Spleen (tissue), 11 donors: ENCODE measurements around the gene MLLT10. TPM values are rescaled to one million over a fixed set of nuclear protein-coding genes. Genes with fewer than 3 reads are reported as not detected.

Experiments used
- DNase-seq: peaks from one replicate; pipeline ENCODE4 v3.0.0-alpha.2; 2020
- H3K27ac ChIP-seq, 8 donors: fragments of 200-600 bp; sonication (generic) in 7 of 8; 1 replicate in 4 of 8; 2 replicates in 4 of 8; pipeline versions ENCODE4 v1.5.0 to v1.8.0; 2016 to 2021; ENCODE audit warnings: inconsistent platforms in 4 of 8, mild to moderate bottlenecking in 4 of 8, moderate library complexity in 1 of 8
- H3K27me3 ChIP-seq, 7 donors: fragments of 200-600 bp; sonication (generic) in 6 of 7; replicated peaks in 1 of 7; 1 replicate in 4 of 7; 2 replicates in 3 of 7; pipeline versions ENCODE4 v1.5.0 to v1.8.0; 2016 to 2021; ENCODE audit warnings: inconsistent platforms in 3 of 7, mild to moderate bottlenecking in 1 of 7
- H3K36me3 ChIP-seq, 6 donors: fragments of 200-600 bp; sonication (generic) in 5 of 6; 1 replicate in 4 of 6; 2 replicates in 2 of 6; pipeline versions ENCODE4 v1.5.0 to v1.8.0; 2016 to 2021; ENCODE audit warnings: inconsistent platforms in 2 of 6
- H3K4me1 ChIP-seq, 6 donors: fragments of 200-600 bp; sonication (generic) in 5 of 6; 1 replicate in 3 of 6; 2 replicates in 3 of 6; pipeline versions ENCODE4 v1.5.0 to v1.8.0; 2016 to 2021; ENCODE audit warnings: inconsistent platforms in 3 of 6
- H3K4me3 ChIP-seq, 8 donors: fragments of 200-600 bp; sonication (generic) in 7 of 8; 1 replicate in 4 of 8; 2 replicates in 4 of 8; pipeline versions ENCODE4 v1.5.0 to v1.8.0; 2016 to 2021; ENCODE audit warnings: inconsistent platforms in 4 of 8, mild to moderate bottlenecking in 4 of 8, moderate library complexity in 2 of 8
- H3K9me3 ChIP-seq, 8 donors: fragments of 200-600 bp; sonication (generic) in 7 of 8; 1 replicate in 4 of 8; 2 replicates in 4 of 8; pipeline versions ENCODE4 v1.5.0 to v1.8.0; 2016 to 2021; ENCODE audit warnings: inconsistent platforms in 4 of 8
- POLR2A ChIP-seq, 3 donors: fragments of 450-650 bp; IDR thresholded peaks; one replicate each; pipeline ENCODE4 v1.5.1; 2017; ENCODE audit warnings: antibody characterized with exemption in 3 of 3, mild to moderate bottlenecking in 1 of 3
- POLR2AphosphoS5 ChIP-seq, 3 donors: sonication (generic); formaldehyde crosslinking; IDR thresholded peaks; one replicate each; pipeline ENCODE4 v1.5.1; 2017; ENCODE audit warnings: antibody characterized with exemption in 3 of 3
- WGBS, 5 donors: extraction: QIAGEN DNeasy Blood & Tissue Kit in 3 of 5; methylation state at CpG; one replicate each; pipeline versions ENCODE4 v1.1.5 to v1.1.7; 2013 to 2018; 5-methylcytosine and 5-hydroxymethylcytosine counted together
- intact Hi-C: fragments of 100-400 bp; cut with DNase I; formaldehyde crosslinking; loops from one replicate; pipeline ENCODE4 v1.15.0; 2023; ENCODE audit warnings: low total_unique reads
- polyA plus RNA-seq, 3 donors: library from polyadenylated mRNA; stranded (reverse); fragments of 200-250 nt; gene quantifications; one replicate each; pipeline ENCODE4 v1.2.1, GENCODE V29; 2013
- total RNA-seq, 7 donors: library from RNA; depleted of rRNA in 3 of 7; stranded (reverse); fragments of >200 nt in 3 of 7; fragmentation: NEBNext Ultra II Directional in 4 of 7; extraction: Animal tissue kit (Norgen Biotek cat#: 25700) in 4 of 7; gene quantifications; one replicate each; pipeline versions ENCODE4 v1.1.0 to v1.2.1, GENCODE V29; 2016 to 2021
- TF ChIP-seq, protein P1 (sequence below), 11 experiments: fragments of 200-600 bp in 7 of 11; fragments of 450-650 bp in 4 of 11; sonication (generic) in 4 of 11; IDR thresholded peaks in 8 of 11; conservative IDR thresholded peaks in 3 of 11; 1 replicate in 7 of 11; 2 replicates in 4 of 11; pipeline versions ENCODE4 v1.4.0 to v1.8.0; 2016 to 2021; ENCODE audit warnings: antibody characterized with exemption in 11 of 11, inconsistent platforms in 4 of 11, mild to moderate bottlenecking in 1 of 11
- donor health status: healthy with polysubstance abuse.
- donor health status: DM: no; HTN: no; CAD: no; lungs with moderate emphysema.
- donor health status: DM: no; HTN: no; CAD: no.
- donor health status: Bipolar disorder and iron deficiency.
- donor health status: healthy.
- donor health status: DM: no; HTN: no; CAD: no.
- donor health status: DM: yes; HTN: yes; CAD: no.

The MLLT10 gene
- total and polyA plus RNA-seq, 10 donors = 9.5 to 58.1 (median 43.0) TPM

- Histone ChIP-seq H3K9me3 (no peaks in the 10 kb centered on the region), H3K27ac (no peak overlapping the region), H3K4me1 (peaks cover 0 to 29% (median 15%) of the 10 kb centered on the region in 6 donors), H3K36me3 (peaks cover 0 to 51% (median 0%) of the 10 kb centered on the region in 6 donors), H3K4me3 (no peak overlapping the region), H3K27me3 (no peaks in the 10 kb centered on the region)
- WGBS, 5 donors = 67 to 81% (median 74%) methylated on average over 7 of the region's 7 CpGs
- no peak for DNase-seq
- intact Hi-C loops = no loop called here
- TF ChIP-seq POLR2AphosphoS5 (IDR thresholded peaks at IDR 0.05) (no peak), POLR2A (IDR thresholded peaks at IDR 0.05) (no peak)
- TF ChIP-seq, protein P1, sequence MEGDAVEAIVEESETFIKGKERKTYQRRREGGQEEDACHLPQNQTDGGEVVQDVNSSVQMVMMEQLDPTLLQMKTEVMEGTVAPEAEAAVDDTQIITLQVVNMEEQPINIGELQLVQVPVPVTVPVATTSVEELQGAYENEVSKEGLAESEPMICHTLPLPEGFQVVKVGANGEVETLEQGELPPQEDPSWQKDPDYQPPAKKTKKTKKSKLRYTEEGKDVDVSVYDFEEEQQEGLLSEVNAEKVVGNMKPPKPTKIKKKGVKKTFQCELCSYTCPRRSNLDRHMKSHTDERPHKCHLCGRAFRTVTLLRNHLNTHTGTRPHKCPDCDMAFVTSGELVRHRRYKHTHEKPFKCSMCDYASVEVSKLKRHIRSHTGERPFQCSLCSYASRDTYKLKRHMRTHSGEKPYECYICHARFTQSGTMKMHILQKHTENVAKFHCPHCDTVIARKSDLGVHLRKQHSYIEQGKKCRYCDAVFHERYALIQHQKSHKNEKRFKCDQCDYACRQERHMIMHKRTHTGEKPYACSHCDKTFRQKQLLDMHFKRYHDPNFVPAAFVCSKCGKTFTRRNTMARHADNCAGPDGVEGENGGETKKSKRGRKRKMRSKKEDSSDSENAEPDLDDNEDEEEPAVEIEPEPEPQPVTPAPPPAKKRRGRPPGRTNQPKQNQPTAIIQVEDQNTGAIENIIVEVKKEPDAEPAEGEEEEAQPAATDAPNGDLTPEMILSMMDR (IDR thresholded peaks at IDR 0.05 in 8 of 11, conservative IDR thresholded peaks at IDR 0.05 in 3 of 11) = no peak
Measured at GRCh38 chr10:21724020-21724589, 190.1 kb downstream of the MLLT10 start.

DNA sequence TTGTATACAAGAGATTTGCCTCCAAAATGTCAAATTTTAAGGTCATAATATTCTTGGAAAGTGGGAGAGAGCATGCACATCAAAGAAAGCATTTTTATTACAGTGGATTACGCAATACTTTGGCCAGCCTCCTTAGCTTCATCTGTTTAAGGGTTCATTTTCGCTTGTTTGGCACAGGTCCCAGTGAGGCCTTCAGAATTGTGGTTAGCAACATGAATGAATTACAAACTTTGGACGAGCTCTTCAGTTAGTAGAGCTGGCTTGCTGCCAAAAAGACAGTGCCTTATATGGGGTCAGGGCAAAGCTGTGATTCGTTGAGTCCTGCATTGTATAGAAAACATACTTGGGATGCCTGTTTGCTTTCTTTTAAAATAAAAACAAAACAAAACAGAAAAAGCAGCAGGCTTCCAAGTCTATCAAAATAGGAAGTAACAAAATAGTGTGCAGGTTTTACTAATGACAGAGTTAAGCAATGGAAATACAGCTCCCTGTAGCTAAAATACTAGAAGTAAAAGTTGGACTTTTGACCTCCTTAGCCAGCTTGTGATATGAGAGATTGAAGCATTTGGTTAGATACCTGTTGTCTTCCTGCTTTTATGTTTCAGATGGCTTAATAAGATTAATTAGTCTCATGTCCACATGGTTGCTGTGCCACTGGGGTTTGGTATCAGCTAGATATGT is 190.8 kb downstream of the MLLT10 start:
- intact Hi-C loops = no loop called here
- DNase-seq = no peak

DNA sequence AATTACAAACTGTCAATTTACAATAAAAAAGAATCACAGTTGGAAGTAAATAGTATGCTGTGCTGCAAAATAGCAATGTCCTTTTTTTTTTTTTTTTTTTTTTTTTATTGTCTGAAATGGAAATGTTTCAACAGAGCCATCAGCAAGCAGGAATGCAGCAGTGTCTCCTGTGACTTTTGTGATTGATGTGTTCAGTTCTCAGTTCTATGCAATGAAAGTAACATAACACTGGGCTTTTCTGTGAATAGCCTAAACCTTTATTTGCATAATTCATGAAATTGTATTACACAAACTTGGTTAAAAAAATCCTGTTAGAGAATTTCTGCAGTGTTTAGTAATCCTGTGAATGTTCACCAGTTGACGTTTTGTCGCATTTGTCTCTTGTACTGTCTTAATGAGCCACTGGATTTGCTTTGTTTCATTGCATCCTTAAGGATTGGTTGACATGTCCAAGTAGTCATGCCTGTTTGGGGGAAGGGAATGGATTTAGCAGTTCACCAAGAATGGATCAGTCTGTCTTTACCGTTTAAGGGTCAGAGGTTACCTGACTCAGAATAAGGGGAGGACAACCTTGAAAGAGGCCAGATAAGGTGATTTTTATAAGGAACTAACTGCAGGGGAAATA is 192.7 kb downstream of the MLLT10 start:
- Histone ChIP-seq H3K36me3 (peaks cover 0 to 56% (median 0%) of the 10 kb centered on the region in 6 donors), H3K9me3 (no peaks in the 10 kb centered on the region), H3K4me3 (no peak overlapping the region), H3K27ac (no peak overlapping the region), H3K27me3 (no peaks in the 10 kb centered on the region), H3K4me1 (peaks cover 0 to 29% (median 13%) of the 10 kb centered on the region in 6 donors)
- no peak for DNase-seq
- intact Hi-C loops = no loop called here
- TF ChIP-seq POLR2A (IDR thresholded peaks at IDR 0.05) = no peak
- TF ChIP-seq POLR2AphosphoS5 (IDR thresholded peaks at IDR 0.05) = no peak
- TF ChIP-seq, protein P1 (IDR thresholded peaks at IDR 0.05 in 8 of 11, conservative IDR thresholded peaks at IDR 0.05 in 3 of 11) = no peak
- 84 to 91% (median 86%) methylated on average over 3 of the region's 3 CpGs for WGBS, 5 donors

More for the DNA sequence above, 190.8 kb downstream of the MLLT10 start:
- TF ChIP-seq POLR2A (IDR thresholded peaks at IDR 0.05) (no peak), POLR2AphosphoS5 (IDR thresholded peaks at IDR 0.05) (peak in 1 of 3 donors; percentile 70)
- TF ChIP-seq, protein P1 (IDR thresholded peaks at IDR 0.05 in 8 of 11, conservative IDR thresholded peaks at IDR 0.05 in 3 of 11) = no peak
- peak overlapping the region in 3 of 8 donors; percentile 14 to 29 (median 20) for H3K27ac ChIP-seq
- H3K4me3 ChIP-seq = no peak overlapping the region
- H3K9me3 ChIP-seq = no peaks in the 10 kb centered on the region
- peaks cover 0 to 29% (median 15%) of the 10 kb centered on the region in 6 donors for H3K4me1 ChIP-seq
- peaks cover 0 to 51% (median 0%) of the 10 kb centered on the region in 6 donors for H3K36me3 ChIP-seq
- 7 to 19% (median 7%) methylated on average over 4 of the region's 4 CpGs for WGBS, 5 donors
- H3K27me3 ChIP-seq = no peaks in the 10 kb centered on the region
